SW 1271 (cell line): ENCODE results near the gene CEP164.

Experiments used
- DNase-seq, 2 experiments: peaks; one replicate each; lab custom pipeline; 2025; lab: John Stamatoyannopoulos, UW

The CEP164 gene

DNA sequence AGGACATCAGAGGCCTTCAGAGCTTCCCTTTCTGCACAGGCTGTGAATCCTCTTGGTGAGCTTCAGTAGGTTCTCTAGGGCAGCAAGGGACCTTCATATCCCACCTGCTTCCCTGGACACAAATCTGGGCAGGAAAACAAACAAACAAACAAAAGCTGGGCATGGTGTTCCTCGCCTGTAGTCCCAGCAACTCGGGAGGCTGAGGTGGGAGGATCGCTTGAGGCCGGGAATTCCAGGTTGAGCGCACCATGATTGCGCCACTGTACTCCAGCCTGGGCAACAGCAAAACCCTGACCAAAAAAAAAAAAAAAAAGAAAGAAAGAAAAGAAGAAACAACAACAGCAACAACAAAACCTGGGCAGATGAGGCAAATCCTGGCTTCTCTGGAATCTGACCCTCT is 92.9 kb downstream of the CEP164 start:
- no peak for DNase-seq

DNA sequence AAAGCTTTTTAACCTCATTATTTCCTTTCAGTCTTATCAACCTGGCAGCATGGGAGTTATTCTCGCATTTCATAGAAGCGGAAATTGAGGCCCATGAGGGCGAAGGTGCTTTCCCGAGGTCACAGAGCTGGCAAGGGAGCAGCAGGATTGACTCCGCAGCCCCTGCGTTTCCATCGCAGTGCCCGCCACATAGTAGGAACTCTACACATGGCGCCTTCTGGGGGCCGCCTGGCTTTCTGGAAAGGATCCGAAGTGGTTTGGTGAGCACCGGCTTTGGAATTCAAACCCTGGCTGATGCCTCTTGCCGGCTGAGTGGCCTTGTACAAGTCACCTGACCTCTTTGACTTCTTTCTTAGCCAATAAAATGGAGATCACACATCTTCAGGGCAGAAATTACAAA is 93.4 kb downstream of the CEP164 start:
- no peak for DNase-seq

DNA sequence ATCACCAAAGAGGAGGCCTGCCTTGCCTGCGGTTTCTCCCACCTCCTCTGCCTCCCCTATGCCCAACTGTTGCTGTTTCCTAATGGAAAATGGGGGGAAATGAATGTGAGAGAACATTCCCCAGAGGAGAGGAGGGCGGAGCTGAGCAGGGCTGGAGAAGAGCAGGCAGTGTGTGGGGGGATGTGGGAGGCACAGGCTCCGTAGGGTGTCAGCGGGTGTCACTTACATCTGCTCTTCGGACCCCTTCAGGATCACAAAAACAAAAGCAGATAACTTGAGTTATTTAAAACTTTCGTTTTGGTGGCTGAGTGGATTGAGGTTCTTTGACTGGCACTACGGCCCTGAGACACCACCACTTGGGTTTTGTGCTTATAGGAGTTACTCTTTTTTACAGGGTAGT is 93.8 kb downstream of the CEP164 start:
- DNase-seq, result no peak

DNA sequence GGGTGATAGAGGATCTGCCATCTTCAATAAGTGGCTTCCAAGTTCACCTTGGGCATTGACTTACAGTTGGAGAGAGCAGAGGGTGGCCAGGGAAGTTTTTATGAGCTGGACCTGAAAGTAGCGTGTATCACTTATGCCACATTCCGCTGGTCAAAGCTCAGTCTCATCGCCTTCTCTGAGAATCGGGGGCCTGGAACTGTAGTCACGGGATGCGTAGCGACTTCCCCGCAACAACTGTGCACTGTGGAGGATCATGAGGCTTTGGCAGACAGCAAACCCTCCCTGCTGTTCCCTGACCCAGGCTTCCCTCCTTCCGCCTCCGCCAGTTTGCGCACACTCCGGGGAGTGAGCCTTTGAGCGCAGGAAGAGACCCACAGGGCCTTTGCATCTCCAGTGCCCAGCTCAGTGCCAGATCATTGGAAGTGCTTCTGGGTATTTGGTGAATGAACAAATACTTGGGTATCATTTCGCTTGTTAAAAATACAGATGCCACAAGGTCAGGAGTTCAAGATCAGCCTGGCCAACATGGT is 95.5 kb downstream of the CEP164 start:
- DNase-seq, result no peak

DNA sequence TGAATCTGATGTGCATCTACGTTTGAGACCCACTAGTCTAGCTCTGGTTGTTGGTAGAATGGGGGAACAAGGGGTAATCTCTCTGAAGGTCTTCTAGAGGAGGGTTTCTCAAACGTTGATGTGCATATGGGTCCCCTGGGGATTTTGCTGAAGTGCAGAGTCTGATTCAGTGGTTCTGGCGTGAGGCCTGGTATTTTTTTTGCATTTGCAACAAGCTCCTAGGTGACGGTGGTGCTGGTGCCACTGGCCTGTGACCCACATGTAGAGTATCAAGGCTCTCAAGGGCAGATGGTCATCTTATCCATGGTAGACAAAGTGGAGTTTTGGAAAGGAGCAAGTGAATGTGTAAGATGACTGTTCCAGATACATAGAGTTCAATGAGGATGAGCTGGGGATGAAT is 97.1 kb downstream of the CEP164 start:
- DNase-seq, result no peak

DNA sequence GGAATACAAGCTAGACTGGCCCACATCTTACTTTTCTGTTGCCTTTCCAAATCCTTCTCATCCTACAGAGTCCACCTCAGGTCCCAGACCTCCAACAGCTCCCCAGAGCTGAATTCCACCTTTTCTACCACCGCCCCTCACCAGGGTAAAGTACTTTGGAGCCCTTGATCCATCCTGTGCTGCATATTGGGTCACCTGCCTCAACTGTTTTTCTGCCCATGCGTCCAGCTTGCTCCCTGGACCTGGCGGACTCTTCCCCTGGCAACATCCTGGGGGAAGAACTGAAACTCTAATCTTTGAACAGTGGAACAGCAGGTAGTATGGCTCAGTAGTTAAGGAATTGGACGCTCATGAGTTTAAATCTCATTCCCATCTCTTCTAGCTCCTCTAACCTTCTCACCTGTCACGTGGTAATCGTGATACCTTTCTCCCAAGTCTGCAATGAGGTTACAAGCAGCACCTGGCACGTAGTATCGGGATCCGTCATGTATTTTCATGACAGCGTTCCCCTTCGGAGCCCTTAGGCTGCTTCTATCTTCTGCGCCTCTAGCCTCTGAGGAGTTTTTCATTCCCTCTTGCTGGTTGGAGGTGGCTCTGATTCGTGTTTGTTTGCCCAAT is 98.1 kb downstream of the CEP164 start:
- no peak for DNase-seq

DNA sequence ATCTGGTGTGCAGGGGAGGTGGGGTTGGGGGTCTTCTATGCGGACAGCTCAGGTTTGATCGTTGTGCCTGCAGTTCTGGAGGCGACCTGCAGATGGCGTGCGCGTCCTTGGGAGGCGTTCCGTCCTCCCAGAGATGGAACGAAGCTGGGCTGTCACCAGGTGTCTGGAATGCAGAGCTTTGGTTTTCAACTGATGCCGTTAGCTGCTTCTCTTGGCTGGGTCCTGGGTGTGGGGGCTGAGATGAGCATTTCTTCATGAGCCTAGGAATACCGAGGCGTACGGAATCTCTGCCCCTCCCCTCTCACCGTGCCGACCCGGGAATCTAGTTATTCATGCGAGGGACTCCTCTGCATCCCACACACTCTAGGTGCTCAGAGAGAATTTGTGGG is 98.6 kb downstream of the CEP164 start:
- DNase-seq, result peak in 1 of 2 experiments; percentile 18

DNA sequence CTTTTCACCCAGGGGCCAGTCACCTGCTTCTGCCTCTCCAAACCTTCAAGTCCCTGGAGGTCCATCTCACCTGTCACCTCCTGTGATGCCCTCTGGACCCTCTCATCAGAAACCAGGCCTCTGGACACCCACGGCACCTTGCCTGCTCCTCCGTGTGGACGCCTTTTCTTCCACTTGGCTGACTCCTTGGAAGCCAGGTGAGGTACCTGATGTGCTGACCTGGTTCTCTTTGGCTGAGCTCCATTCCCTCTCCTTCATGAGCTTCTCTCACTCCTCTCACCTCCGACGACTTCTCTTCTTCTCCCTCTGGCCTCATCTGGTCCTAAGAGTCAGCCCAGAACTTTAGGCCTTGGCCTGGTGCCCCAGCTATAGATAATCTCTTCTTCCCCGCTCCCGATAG is 99.3 kb downstream of the CEP164 start:
- DNase-seq, result no peak

DNA sequence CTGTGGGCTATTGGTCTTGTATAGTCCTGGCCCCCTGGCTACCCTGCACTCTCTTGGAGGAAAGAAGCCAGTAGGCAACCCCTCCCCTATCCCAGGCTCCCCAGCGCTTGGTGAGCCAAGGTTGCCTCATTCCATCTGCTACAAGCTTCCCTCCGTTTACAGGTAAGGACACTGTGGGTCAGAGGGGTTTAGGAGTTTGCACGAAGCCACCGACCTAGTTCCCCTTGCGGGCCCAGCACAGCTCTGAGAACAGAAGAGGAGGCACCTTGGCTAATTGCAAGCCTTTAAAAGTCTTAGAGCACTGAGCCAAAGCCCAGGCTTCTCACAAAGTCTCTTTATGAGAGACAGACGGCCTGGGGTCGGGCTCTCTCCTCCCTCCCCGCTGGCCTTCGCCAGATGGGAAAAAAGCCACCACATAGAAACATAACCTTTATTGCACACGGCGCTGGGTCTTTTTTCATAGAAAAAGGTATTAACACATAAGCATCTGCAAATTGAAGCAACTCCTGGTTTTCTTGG is 99.8 kb downstream of the CEP164 start:
- DNase-seq, result no peak

DNA sequence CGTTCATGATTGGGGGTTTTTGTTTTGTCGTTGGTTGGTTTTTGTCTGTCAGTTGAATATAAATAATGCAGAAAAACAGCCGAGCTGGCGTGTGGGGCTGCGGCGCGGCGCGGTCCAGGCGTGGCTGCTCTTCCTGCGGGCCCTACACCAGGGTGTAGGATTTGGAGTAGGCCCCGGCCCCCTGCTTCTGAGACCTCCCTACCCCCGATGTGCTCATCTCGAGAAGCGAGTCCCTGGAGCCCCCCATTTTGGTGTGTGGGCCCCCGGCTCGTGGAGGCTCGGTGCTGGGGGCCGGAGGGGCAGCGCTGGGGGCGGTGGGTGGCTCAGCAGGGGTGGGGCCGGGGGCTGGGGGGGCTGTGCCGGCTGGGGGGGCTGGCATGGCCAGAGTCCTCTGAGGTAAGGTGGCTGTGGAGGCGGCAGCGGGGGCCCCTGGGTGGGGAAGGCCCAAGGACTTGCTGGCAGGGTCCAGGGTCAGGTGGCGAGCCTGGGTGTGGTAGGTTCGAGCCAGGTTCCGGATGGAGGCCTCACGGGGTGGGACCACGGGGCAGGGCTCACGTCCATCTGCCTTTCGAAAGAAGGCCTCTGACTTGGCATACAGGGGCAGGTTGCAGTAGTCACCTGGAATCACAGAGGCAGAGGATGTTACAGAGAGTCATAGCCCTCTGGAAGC is 100.7 kb downstream of the CEP164 start:
- no peak for DNase-seq

DNA sequence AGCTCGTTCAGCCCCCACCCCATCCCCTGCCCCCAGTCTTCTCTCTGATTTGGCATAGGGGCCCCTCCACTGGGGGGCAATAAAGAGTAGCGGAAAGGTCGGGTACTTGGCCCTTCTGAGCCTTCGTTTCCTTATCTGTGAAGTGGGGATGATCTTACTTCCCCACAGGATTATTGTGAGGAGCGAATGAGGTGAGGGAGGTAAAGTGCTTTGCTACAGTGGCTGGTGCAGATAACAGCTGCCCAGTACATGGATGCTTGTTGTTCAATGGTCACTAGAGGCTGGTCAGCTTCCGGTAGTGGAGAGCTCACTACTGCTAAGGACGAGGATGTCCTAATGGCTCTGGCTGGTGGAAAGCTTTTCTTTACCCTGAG is 101.2 kb downstream of the CEP164 start:
- DNase-seq, result no peak

DNA sequence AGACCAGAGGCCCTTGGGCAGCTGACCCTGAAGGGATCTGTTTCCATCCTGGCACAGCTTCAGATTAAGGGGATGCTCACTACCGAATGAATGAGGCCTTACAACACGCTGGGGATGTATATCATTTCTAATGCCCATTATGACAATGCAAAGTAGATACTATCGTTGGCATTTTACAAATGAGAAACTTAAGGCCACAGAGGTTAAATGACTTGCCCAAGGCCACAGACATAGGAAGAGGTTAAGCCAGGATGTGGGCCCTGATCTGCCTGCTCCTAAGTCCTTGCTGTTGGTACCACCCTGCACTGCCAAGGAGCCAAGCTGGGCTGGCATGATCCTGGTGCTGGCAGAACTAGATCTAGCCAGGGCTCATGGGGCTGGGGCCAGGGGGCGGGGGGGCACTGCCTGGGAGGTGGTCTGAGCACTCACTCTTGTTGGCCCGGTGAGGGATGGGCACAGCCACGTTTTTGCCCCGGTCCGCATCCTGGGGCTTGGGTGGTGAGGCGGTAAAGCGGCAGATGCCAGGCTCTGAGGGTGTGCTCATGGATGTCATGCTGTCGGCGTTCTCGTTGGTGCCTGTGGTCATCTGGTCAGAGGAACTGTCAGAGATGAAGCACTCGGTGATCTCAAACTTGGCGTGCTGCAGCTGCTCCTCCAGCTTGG is 102.8 kb downstream of the CEP164 start:
- DNase-seq, result no peak

DNA sequence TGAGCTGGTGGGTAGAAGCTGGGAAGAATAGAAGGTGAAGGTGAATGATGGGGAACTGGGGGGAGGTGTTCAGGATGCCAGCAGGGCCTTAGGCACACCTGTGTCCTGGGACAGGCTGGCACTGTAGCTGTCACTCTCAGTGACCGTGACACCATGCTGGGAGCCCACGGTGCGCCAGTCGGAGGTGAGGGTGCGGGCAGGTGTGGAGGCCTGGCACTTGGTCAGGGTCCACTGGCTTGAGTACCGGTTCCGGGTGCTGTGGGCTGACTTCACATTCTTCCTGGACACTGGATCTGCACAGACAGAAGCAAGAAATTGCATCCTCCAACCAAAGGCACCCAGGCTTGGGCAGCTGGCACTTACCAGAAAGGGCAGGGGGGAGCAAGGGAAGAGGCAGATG is 103.8 kb downstream of the CEP164 start:
- no peak for DNase-seq

DNA sequence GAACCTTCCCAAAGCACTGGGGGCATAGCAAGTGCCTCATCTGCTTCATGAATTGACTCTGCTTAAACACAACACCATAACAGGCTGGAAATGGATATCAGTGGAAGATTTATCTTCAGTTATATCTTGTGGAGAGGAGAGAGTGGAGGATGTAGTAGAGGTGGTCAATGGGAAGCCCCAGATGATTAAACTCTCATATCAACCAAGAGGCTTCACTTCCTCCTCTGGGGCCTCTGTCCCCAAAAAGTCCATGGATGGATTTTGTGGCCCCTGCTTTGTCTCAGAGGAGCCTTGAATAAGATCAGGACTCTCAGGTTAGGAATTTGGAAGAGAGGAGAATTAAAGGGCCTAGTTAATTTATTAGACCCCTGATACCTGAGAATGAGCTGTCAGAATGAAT is 106.1 kb downstream of the CEP164 start:
- DNase-seq, result no peak

DNA sequence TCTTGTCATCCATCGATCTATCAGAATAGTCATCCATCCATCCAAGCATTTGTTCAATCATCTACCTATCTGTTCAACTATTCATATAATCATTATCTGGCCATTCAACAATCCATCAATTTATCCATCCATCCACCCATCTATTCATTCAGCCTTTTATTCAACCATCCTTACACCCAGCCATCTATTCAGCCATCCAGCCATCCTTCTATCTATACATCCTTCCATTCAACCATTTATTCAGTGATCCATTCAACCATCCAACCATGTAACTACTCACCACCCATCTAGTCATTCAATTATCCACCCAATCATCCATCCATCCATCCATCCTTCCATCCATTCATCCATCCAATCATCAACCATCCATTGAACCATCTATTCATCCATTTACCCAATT is 106.8 kb downstream of the CEP164 start:
- DNase-seq, result no peak

DNA sequence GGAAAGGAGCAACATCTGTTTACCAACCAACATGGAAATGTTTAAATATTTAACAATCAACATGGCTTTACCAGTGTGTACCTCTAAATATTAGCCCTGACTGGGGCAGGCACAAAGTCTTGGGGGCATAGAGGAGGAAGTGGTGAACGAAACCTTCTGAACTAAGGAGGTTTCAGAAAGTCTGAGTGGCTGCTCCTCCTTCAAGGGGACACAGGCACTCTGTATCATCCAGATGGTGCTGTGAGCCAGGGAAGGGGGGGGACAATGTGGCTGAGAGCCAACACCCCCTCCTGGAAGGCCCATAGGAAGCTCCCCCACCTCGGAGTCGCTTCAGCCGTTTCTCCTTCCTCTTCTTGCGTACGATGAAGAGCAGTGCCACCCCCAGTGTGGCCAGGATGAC is 107.7 kb downstream of the CEP164 start:
- no peak for DNase-seq

DNA sequence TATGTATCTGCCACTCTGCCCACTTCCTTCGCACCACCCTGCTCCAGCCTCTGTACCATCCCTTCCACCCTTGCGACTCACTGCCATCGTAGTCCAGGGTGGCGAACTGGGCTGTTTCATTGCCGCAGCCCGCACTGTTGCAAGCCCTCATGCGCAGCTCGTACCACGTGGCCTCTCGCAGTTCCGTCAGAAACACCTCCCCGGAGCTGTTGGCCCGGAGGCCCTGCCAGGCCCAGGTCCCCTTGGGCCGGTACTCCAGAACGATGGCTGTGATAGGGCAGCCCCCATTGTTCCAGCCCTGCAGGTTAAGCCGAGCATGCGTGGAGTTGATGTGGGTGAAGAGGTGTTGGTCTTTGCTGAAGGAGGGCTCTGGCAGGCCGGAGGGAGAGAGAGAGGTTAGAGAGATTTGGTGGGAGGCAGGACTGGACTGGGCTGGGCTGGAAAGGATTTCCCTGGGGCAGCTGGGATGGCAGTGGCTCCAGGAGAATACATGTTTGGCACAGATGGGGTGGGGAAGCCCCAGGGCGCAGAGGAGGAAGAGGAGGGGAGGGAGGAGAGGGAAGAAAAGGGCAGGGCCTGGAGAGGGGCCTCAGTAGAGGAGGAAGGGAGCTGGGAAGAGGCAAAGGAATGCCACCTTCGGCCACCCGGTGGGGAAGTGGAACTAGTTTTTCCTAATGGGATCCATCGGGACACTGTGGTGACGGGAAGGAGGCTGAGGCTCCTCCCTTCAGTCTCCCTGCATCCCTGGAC is 109.6 kb downstream of the CEP164 start:
- no peak for DNase-seq

DNA sequence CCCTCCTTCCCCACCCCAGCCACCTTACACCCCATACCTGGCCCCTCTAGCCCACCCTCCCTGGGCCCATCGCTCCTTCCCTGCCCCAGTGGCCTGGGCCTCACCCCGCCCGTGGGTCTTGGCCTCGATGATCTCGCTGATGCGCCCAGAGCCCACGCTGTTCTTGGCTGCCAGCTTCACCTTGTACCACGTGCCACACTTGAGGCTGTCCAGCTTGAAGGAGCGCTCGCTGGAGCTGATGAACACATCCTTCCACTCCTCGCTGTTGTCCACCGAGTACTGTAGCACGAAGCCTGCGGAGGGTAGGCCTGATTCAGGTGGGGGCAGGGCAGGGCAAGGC is 110.1 kb downstream of the CEP164 start:
- DNase-seq, result no peak

DNA sequence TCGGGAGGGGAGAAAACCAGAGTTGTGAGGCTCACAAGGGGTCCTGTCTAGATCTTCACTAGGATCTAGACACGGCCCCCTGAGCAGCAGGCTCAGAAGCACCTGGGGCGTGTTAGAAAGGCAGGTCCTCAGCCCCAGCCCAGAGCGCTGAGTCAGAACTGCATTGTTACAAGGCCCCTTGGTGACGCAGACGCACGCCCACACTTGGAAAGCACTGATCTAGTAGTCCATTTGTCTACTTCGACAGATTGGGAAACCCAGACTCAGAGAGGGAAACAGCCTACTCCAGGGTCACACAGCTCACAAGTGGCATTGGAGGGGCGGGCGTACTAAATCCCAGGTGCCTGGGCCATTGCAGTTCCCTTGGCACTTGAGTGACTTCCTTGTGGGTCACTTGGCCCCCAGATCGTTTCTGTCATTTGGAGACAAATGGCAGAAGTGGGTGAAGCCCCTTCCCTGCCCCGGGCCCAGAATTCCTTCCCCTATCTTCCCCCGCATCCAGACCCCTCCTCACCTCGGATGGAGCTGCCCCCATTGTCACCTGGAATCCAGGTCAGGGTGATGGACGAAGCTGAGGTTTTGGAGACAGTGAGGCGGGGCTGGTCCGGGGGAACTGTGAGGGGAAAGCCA is 110.8 kb downstream of the CEP164 start:
- no peak for DNase-seq

DNA sequence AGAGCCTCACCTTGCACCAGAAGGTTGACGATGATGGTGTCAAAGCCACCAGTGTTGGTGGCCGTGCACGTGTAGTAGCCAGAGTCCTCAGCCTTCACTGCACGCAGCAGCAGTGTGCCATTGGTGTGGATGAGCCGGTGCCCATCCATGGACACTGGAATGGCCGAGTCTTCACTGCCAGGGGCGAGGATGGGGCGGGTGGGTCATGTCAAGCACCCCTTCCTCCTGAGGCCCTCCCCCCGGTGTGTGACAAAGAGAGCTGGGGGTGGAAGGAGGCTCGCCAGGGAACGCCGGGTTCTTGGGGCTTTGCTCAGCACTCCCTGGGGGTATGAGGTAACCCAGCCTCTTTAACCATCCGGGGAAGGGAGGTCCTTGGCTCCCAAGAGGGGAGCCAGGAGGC is 111.6 kb downstream of the CEP164 start:
- no peak for DNase-seq

DNA sequence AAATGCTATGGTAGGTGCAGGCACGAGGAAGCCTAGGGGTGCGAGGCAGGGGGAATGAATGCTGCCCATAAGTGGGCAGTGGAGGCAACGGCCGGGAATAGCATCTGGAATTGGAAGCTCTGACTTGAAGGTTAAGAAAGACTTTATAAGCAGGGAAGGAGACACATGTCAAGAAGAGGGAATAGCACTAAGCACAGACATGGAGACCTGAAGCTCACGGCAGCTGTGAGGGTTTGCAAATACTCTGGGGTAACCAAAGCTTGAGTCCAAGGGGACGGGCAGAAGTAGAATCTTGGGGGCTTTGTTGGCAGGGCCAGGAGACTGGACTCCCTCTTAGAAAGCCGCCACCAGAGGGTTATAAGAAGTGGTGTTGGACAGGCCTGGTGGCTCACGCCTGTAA is 112.6 kb downstream of the CEP164 start:
- DNase-seq, result no peak
